A549 (cell line): ENCODE measurements around the gene PLA2G5. TPM values are rescaled to one million over a fixed set of nuclear protein-coding genes. Genes with fewer than 3 reads are reported as not detected.

Experiments used
- ATAC-seq, 2 experiments: fragments of 200-7000 bp in 1 of 2; fragments of >200 bp in 1 of 2; cut with Nextera tagmentation in 1 of 2; cut with Tn5 transposase in 1 of 2; 3 replicates each; pipeline versions ENCODE4 v1.8.0 to v1.9.1; 2018 to 2020; ENCODE audit warnings: mild to moderate bottlenecking in 1 of 2, moderate library complexity in 1 of 2
- CTCF ChIA-PET: fragments of 300-600 bp; sonication (Branson Sonifier 250); formaldehyde crosslinking; extraction: SDS; loops from one replicate; lab custom pipeline; 2021; ENCODE audit warnings: antibody characterized with exemption, inconsistent platforms; lab: Yijun Ruan, JAX
- POLR2A ChIA-PET: fragments of 350-600 bp; formaldehyde crosslinking; extraction: SDS; loops from one replicate; lab custom pipeline; 2021; ENCODE audit warnings: antibody characterized with exemption, inconsistent platforms; lab: Yijun Ruan, JAX
- DNase-seq, 2 experiments: peaks; one replicate each; pipeline versions ENCODE4 v3.0.0 to v3.0.0-alpha.2; 2011 to 2016; ENCODE audit warnings: low read depth in 1 of 2, low spot score in 1 of 2
- FAIRE-seq: peaks from 2 replicates; lab custom pipeline; 2011; peaks lifted over from hg19 to GRCh38; lab: Jason Lieb, UNC
- H3K27ac ChIP-seq, 2 experiments: fragments of >200 bp; sonication (Bioruptor Twin); formaldehyde crosslinking; 3 replicates each; pipeline ENCODE4 v1.5.1; 2016 to 2017
- H3K4me1 ChIP-seq: fragments of >200 bp; sonication (Bioruptor Twin); formaldehyde crosslinking; 3 replicates; pipeline ENCODE4 v1.6.1; 2016
- H3K4me2 ChIP-seq: fragments of >200 bp; sonication (Bioruptor Twin); formaldehyde crosslinking; 3 replicates; pipeline ENCODE4 v1.6.1; 2016
- H3K4me3 ChIP-seq: fragments of >200 bp; sonication (Bioruptor Twin); formaldehyde crosslinking; 3 replicates; pipeline ENCODE4 v1.5.1; 2016
- H3K9me3 ChIP-seq: fragments of >200 bp; sonication (Bioruptor Twin); formaldehyde crosslinking; 3 replicates; pipeline ENCODE4 v1.6.1; 2016
- EHF ChIP-seq: fragments of 250-450 bp; sonication (Bioruptor Pico); IDR thresholded peaks from 2 replicates; pipeline ENCODE4 v1.5.0; 2020; ENCODE audit warnings: mild to moderate bottlenecking
- ESRRA ChIP-seq: fragments of 150-350 bp; IDR thresholded peaks from 2 replicates; pipeline ENCODE4 v1.6.1; 2014; ENCODE audit warnings: mild to moderate bottlenecking, low read length, borderline replicate concordance
- GATA3 ChIP-seq: IDR thresholded peaks from 2 replicates; pipeline ENCODE4 v1.6.1; 2012; ENCODE audit warnings: borderline replicate concordance
- HDAC2 ChIP-seq: fragments of 200-600 bp; sonication (generic); IDR thresholded peaks from 2 replicates; pipeline ENCODE4 v1.6.1; 2016
- JUNB ChIP-seq: fragments of >200 bp; sonication (Bioruptor Twin); formaldehyde crosslinking; IDR thresholded peaks from 2 replicates; pipeline ENCODE4 v1.6.1; 2016
- MAZ ChIP-seq: fragments of 150-350 bp; IDR thresholded peaks from 2 replicates; pipeline ENCODE4 v1.6.1; 2014; ENCODE audit warnings: antibody characterized with exemption, low read depth, low read length, borderline replicate concordance
- POLR2AphosphoS2 ChIP-seq: conservative IDR thresholded peaks from 2 replicates; pipeline ENCODE4 v1.6.1; 2012; ENCODE audit warnings: low read length, improper control_type of control experiment, inconsistent platforms
- ZC3H11A ChIP-seq: fragments of 450-650 bp; IDR thresholded peaks from 2 replicates; pipeline ENCODE4 v1.6.1; 2014; ENCODE audit warnings: antibody characterized with exemption, mild to moderate bottlenecking
- ZSCAN20 ChIP-seq: fragments of 250-450 bp; sonication (Bioruptor Pico); IDR thresholded peaks from 2 replicates; pipeline ENCODE4 v1.8.0; 2022; ENCODE audit warnings: mild to moderate bottlenecking, moderate library complexity
- WGBS: methylation state at CpG from one replicate; pipeline ENCODE4 v1.1.6; 2017; ENCODE audit errors: missing lambda C conversion rate; 5-methylcytosine and 5-hydroxymethylcytosine counted together
- polyA plus RNA-seq, 4 experiments: library from polyadenylated mRNA; depleted of rRNA in 3 of 4; stranded (reverse); fragments of >200 nt; fragmentation: RNase III in 1 of 4; extraction: RNeasy Plus Mini Kit Qiagen cat#74134 plus additional on column Dnase treatment in 1 of 4; gene quantifications; 2 replicates in 3 of 4; 3 replicates in 1 of 4; pipeline ENCODE4 v1.2.3, GENCODE V29; 2011 to 2017
- TF ChIP-seq, protein P1 (sequence below): IDR thresholded peaks from 2 replicates; pipeline ENCODE4 v1.6.1; 2012
- TF ChIP-seq, protein P2 (sequence below): fragments of 450-650 bp; IDR thresholded peaks from 2 replicates; pipeline ENCODE4 v1.6.1; 2014; ENCODE audit warnings: antibody characterized with exemption
- TF ChIP-seq, protein P3 (sequence below): IDR thresholded peaks from 2 replicates; pipeline ENCODE4 v1.6.1; 2012
- TF ChIP-seq, protein P4 (sequence below): fragments of >200 bp; sonication (Bioruptor Twin); formaldehyde crosslinking; IDR thresholded peaks from 3 replicates; pipeline ENCODE4 v1.5.1; 2016

The PLA2G5 gene
- polyA plus RNA-seq, 2 of the 4 experiments (the other 2 are of a cell fraction), result not detected

DNA sequence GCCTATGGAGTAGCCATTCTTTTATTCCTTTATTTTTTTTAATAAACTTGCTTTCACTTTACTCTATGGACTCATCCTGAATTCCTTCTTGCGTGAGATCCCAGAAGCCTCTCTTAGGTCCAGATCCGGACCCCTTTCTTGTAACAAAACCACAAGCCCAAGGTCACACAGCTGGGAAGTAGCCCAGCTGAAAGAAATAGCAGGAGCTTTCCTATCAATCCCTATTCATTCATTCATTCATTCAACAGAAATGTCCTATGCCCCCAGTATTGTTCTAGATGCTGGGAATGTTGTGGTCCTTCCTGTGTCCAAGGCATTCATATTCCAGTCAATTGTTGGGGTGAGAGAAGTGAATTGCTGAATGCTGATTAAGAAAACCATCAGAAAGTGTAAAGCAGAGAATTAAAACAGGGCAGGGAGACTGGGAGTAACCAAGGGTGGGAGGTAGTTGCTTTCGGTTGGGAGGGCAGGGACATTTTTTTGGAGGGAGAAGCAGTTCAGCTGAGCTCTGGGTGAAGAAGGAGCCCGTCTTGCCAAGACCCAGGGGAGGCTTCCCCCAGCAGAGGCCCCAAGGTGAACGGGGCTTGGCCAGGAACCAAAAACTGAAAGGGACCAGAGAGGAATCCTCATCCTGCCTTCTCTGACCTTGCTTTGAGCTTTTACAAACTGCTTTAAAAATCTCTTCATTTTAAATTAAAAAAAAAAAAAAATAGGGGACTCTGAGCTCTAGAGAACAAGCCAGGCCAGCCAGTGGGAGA is 38.6 kb downstream of the PLA2G5 start:
- Histone ChIP-seq H3K4me2 (no peak overlapping the region), H3K9me3 (no peaks in the 10 kb centered on the region), H3K4me1 (no peaks in the 10 kb centered on the region), H3K4me3 (no peak overlapping the region), H3K27ac (no peak overlapping the region)
- TF ChIP-seq, protein P1, sequence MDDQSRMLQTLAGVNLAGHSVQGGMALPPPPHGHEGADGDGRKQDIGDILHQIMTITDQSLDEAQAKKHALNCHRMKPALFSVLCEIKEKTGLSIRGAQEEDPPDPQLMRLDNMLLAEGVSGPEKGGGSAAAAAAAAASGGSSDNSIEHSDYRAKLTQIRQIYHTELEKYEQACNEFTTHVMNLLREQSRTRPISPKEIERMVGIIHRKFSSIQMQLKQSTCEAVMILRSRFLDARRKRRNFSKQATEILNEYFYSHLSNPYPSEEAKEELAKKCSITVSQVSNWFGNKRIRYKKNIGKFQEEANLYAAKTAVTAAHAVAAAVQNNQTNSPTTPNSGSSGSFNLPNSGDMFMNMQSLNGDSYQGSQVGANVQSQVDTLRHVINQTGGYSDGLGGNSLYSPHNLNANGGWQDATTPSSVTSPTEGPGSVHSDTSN, result no peak
- no peak for TF ChIP-seq POLR2AphosphoS2
- CTCF ChIA-PET, result interaction anchor here (0.6 to 0.7 kb wide), 2 partner anchors 44 to 385 kb away, joined by 3 read pairs; no protein-coding TSS in a partner anchor
- no peak for ATAC-seq
- FAIRE-seq, result no peak
- WGBS, result 57% methylated on average over 5 of the region's 5 CpGs
- POLR2A ChIA-PET, result no interaction called here
- DNase-seq, result no peak

DNA sequence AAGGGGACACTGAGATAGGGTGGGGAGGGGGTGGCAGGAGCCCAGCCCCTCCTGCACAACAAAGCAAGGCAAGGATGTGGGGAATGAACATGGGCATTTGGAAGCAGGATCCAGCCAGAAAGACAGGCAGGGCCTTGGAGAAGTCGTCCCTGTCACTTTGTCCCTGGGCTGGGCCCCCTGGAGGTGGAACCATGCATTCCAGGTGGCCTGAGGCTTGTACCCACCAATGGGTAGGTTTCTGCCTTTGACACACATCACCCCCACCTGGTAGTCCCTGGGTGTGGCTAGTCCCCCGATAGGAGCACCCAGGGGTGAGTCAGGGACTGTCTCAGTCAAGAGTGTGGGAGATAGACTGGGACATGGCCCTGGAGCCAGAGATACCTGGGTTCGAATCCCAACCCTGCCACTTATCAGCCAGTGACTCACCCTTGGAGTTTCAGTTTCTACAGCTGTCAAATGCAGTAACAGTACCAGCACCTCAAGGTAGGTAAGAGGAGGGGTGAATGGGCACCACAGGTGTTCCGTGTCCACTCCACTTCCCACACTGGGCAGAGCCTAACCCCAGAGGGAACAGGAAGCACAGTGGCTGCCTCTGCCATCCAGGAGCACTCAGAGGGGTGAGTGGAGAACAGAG is 39.3 kb downstream of the PLA2G5 start:
- no peak overlapping the region for H3K4me2 ChIP-seq
- WGBS, result 40% methylated on average over 1 of the region's 4 CpGs
- no peak for DNase-seq
- H3K9me3 ChIP-seq, result no peaks in the 10 kb centered on the region
- ChIA-PET POLR2A (no interaction called here), CTCF (interaction anchor here (0.6 to 1.5 kb wide), 3 partner anchors 103 to 384 kb away, joined by 3 to 4 read pairs (median 3); no protein-coding TSS in a partner anchor)
- no peaks in the 10 kb centered on the region for H3K4me1 ChIP-seq
- H3K27ac ChIP-seq, result no peak overlapping the region
- no peak for FAIRE-seq
- no peak for ATAC-seq
- H3K4me3 ChIP-seq, result no peak overlapping the region
- no peak for TF ChIP-seq EHF (CRISPR knock-in tag)
- TF ChIP-seq MAZ, result no peak

DNA sequence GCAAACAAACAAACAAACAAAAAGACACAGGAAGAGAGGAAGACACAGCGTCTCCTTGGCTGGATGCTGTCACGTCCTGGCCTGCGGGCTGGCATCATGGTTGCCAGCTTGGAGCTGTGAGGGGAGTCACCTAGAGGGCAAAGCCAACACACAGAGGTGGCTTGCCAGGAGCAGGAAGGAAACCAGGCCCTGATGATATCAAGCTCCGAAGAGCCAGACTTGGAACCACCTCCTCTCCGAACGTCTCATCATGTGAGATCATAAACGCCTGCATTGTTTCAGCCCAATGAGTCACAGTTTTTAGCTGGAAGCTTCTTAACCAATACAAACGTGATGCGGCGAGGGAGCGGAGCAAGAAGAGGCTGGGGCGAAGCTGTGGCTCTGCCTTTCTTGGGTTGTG is 40.7 kb downstream of the PLA2G5 start:
- Histone ChIP-seq H3K4me1 (no peaks in the 10 kb centered on the region), H3K4me3 (no peak overlapping the region), H3K9me3 (no peaks in the 10 kb centered on the region), H3K27ac (no peak overlapping the region), H3K4me2 (no peak overlapping the region)
- TF ChIP-seq POLR2AphosphoS2 (no peak), ZC3H11A (no peak), JUNB (no peak), GATA3 (no peak), ESRRA (no peak), ZSCAN20 (CRISPR knock-in tag) (no peak), HDAC2 (no peak), MAZ (no peak)
- TF ChIP-seq, protein P2, sequence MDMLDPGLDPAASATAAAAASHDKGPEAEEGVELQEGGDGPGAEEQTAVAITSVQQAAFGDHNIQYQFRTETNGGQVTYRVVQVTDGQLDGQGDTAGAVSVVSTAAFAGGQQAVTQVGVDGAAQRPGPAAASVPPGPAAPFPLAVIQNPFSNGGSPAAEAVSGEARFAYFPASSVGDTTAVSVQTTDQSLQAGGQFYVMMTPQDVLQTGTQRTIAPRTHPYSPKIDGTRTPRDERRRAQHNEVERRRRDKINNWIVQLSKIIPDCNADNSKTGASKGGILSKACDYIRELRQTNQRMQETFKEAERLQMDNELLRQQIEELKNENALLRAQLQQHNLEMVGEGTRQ, result no peak
- TF ChIP-seq, protein P3, sequence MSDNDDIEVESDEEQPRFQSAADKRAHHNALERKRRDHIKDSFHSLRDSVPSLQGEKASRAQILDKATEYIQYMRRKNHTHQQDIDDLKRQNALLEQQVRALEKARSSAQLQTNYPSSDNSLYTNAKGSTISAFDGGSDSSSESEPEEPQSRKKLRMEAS, result no peak
- TF ChIP-seq, protein P4, sequence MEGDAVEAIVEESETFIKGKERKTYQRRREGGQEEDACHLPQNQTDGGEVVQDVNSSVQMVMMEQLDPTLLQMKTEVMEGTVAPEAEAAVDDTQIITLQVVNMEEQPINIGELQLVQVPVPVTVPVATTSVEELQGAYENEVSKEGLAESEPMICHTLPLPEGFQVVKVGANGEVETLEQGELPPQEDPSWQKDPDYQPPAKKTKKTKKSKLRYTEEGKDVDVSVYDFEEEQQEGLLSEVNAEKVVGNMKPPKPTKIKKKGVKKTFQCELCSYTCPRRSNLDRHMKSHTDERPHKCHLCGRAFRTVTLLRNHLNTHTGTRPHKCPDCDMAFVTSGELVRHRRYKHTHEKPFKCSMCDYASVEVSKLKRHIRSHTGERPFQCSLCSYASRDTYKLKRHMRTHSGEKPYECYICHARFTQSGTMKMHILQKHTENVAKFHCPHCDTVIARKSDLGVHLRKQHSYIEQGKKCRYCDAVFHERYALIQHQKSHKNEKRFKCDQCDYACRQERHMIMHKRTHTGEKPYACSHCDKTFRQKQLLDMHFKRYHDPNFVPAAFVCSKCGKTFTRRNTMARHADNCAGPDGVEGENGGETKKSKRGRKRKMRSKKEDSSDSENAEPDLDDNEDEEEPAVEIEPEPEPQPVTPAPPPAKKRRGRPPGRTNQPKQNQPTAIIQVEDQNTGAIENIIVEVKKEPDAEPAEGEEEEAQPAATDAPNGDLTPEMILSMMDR, result no peak
- TF ChIP-seq, protein P1, result no peak
- 76% methylated on average over 12 of the region's 12 CpGs for WGBS
- POLR2A ChIA-PET, result no interaction called here
- ATAC-seq (no peak), FAIRE-seq (no peak), DNase-seq (no peak)
- CTCF ChIA-PET, result interaction anchor here (0.6 to 1.5 kb wide), 4 partner anchors 9 to 229 kb away, joined by 3 read pairs; no protein-coding TSS in a partner anchor
